Skeletal muscle tissue (tissue), 4 donors: ENCODE measurements around the gene HABP4. TPM values are rescaled to one million over a fixed set of nuclear protein-coding genes. Genes with fewer than 3 reads are reported as not detected.

Source experiments
- H3K27ac ChIP-seq: one replicate; pipeline ENCODE4 v1.7.0; 2013; ENCODE audit warnings: mild to moderate bottlenecking, low read depth, low read length, inconsistent platforms
- H3K27me3 ChIP-seq, 3 donors: one replicate each; pipeline ENCODE4 v1.7.0; 2013; ENCODE audit warnings: low read length in 3 of 3; ENCODE audit not compliant: control insufficient read depth in 3 of 3, insufficient read depth in 3 of 3
- H3K36me3 ChIP-seq, 3 donors: one replicate each; pipeline ENCODE4 v1.7.0; 2013; ENCODE audit warnings: low read length in 3 of 3; ENCODE audit not compliant: control insufficient read depth in 3 of 3, insufficient read depth in 3 of 3
- H3K4me1 ChIP-seq, 3 donors: one replicate each; pipeline ENCODE4 v1.7.0; 2013; ENCODE audit warnings: low read length in 3 of 3, mild to moderate bottlenecking in 3 of 3; ENCODE audit not compliant: control insufficient read depth in 3 of 3, insufficient read depth in 3 of 3
- H3K4me3 ChIP-seq, 3 donors: one replicate each; pipeline ENCODE4 v1.7.0; 2013; ENCODE audit warnings: low read length in 3 of 3
- H3K9ac ChIP-seq, 3 donors: one replicate each; pipeline ENCODE4 v1.7.0; 2013; ENCODE audit warnings: low read length in 3 of 3, mild to moderate bottlenecking in 3 of 3, moderate library complexity in 2 of 3, low read depth in 1 of 3
- H3K9me3 ChIP-seq, 3 donors: one replicate each; pipeline ENCODE4 v1.7.0; 2013; ENCODE audit warnings: low read length in 3 of 3; ENCODE audit not compliant: control insufficient read depth in 3 of 3
- total RNA-seq: library from RNA; depleted of rRNA; stranded (reverse); fragments of >200 nt; gene quantifications from one replicate; pipeline ENCODE4 v1.2.3, GENCODE V29; 2014
- donor health status: Osteomylitis.

The HABP4 gene
- total RNA-seq, 1 donor from 2014 or later: 8.4 TPM

DNA sequence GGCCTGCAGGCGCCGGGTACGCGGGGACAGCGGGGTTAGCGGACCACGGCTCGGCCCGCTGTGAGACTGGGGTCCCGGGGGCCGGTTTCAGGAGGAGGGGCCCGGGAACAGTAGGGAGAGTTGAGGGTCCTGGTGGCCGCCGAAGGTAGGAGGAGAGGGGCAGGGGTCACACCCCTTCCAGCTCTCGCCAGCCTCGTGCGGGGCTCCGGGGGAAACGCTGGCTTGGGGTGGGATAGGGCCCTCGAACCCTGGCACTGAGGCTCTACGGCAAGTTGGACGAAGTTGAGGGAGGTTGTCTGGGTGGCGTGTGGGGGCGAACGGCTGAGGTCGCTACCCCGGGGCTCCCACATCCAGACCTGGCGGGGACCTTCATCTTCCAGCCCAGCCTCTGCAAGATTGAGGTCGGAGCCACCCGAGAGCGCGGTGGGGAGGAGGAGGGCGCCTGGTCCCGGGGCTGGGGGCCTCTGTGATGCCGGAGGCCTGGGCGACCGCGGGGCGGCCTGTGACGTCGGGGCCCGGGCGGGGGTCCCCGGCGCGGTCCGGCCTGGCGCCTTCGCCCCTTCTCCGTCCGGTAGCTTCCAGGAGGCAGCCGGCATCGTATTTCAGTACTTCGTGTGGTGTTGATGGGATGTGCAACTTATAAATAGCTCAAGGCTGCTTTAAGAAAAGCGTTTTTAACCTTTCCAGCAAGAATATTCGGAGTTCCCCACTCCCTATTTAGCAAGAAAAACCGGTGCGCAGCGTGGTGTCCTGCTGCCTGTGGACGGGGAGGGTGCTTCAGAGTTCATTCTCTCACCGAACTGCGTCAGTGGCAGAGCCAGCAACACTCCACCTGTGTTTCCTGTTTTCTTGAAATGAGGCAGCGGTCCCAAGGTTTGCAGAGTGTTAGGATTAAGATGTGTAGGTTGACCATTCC lies 902 bp downstream of the HABP4 start:
- Histone ChIP-seq H3K36me3 (no peaks in the 10 kb centered on the region), H3K4me3 (peak overlapping the region; percentile 74 to 87 (median 85)), H3K27ac (no peak overlapping the region), H3K4me1 (peaks cover 8 to 12% (median 10%) of the 10 kb centered on the region in 3 donors), H3K27me3 (no peaks in the 10 kb centered on the region), H3K9me3 (no peaks in the 10 kb centered on the region), H3K9ac (peak overlapping the region; percentile 71 to 81 (median 80))

DNA sequence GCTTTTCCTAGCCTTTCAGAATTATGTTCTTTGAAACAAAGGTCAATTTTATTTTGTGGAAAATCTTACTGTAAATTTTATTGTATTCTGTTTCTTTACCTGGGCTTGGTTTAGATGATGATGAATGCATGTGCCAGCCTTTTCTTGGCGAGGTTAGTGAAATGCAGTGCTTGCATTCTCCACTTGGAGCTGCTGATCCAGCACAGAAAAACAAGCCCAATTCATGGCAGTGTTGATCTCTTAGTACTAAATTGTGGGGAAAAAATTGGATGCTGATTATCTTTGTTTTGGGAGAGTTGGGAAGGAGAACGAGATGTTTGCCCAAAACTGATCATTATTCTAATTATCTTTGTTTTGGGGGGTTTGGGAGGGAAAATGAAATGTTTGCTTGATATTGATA lies 3.7 kb downstream of the HABP4 start:
- Histone ChIP-seq H3K9me3 (no peaks in the 10 kb centered on the region), H3K9ac (no peak overlapping the region), H3K27ac (no peak overlapping the region), H3K36me3 (peaks cover 0 to 2% (median 0%) of the 10 kb centered on the region in 3 donors), H3K4me1 (peaks cover 8 to 12% (median 10%) of the 10 kb centered on the region in 3 donors), H3K27me3 (no peaks in the 10 kb centered on the region), H3K4me3 (no peak overlapping the region)

DNA sequence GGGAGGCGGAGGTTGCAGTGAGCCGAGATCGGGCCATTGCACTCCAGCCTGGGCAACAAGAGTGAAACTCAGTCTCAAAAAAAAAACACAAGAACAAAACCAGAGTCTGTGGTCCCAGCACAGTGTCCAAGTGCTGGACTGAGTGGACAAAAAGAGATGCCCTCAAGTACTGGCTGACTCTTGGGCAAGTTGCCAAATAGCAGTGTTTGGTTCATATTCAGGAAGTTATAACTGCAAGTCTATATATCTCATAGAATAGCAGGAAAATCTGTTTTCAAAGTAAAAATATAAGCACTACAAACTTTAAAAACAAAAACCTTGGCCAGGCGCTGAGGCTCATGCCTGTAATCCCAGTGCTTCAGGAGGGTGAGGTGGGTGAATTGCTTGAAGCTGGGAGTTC lies 7.3 kb downstream of the HABP4 start:
- no peaks in the 10 kb centered on the region for H3K9me3 ChIP-seq
- H3K4me1 ChIP-seq: no peaks in the 10 kb centered on the region
- no peak overlapping the region for H3K9ac ChIP-seq
- no peaks in the 10 kb centered on the region for H3K27me3 ChIP-seq
- no peak overlapping the region for H3K4me3 ChIP-seq
- H3K27ac ChIP-seq: no peak overlapping the region
- peaks cover 0 to 11% (median 6%) of the 10 kb centered on the region in 3 donors for H3K36me3 ChIP-seq

DNA sequence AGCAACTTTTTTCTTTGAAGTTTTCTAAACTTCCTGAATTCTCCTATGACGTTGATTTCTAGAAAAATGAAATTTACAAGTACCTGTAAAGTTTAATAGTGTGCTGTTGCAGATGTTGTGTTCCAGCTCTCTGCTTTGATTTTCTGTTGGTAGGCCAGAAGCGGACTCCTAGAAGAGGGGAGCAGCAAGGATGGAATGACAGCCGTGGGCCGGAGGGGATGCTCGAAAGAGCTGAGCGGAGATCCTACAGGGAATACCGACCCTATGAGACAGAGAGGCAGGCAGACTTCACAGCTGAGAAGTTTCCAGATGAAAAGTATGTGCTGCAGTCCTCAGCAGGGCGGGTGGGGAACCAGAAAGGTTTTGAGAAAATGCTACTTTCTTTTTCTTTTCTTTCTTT lies 8.3 kb downstream of the HABP4 start:
- Histone ChIP-seq H3K27ac (no peak overlapping the region), H3K4me1 (no peaks in the 10 kb centered on the region), H3K36me3 (peaks cover 0 to 11% (median 6%) of the 10 kb centered on the region in 3 donors), H3K9me3 (no peaks in the 10 kb centered on the region), H3K9ac (no peak overlapping the region), H3K4me3 (no peak overlapping the region), H3K27me3 (no peaks in the 10 kb centered on the region)

DNA sequence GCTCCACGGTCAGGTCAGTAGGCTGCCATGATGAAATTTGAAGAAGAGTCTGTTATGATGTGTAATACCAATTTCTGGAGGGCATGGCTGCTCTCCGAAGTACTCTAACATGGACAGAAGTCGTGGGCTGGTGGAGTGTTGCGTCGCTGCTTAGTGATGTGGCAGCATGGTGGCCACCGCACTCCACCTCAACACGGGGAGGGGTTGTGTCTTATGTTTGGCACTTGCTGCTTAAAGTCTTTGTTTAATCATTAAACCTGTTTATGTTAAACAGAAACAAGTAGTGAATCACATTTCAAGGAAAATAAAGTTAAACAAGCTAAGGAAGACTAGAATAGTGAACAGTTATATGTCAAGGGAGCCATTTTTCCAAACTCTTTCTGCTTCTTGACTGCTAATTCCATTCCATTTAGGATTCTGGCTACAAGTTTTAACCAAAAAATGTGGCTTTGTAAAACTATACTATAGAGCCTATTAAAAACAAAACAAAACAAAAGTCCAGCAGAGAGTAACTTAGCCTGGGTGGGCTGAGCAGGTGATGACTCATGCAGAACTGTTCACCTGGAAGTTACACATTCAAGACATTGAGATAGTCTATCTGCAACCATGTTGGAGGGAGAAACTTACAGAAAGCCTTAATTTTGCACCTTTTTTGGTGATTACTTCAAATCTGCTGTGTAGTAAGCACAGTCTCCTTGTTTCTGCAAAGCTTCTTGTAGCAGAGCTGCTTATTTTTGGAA lies 9.5 kb downstream of the HABP4 start:
- Histone ChIP-seq H3K27me3 (no peaks in the 10 kb centered on the region), H3K9ac (no peak overlapping the region), H3K36me3 (peaks cover 0 to 11% (median 8%) of the 10 kb centered on the region in 3 donors), H3K4me1 (peaks cover 0 to 5% (median 2%) of the 10 kb centered on the region in 3 donors), H3K4me3 (no peak overlapping the region), H3K9me3 (no peaks in the 10 kb centered on the region), H3K27ac (no peak overlapping the region)

DNA sequence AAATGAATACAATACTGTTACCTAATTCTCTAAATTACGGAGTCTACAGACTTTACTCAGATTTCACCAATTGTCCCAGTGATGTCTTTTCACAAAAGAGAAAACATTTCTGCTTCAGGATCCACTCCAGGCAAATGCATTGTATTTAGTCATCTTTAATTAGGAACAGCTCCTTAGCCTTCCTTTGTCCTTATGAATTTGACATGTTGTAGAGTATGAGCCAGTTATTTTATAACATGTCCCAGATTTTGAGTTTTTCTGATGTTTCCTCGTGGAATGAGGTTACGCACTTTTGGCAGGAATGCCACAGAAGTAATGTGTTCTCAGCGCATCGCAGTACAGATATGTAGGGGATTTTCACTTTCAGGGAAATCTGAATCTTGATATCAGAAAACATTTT lies 10.5 kb downstream of the HABP4 start:
- Histone ChIP-seq H3K4me1 (peaks cover 0 to 5% (median 4%) of the 10 kb centered on the region in 3 donors), H3K9ac (no peak overlapping the region), H3K27ac (no peak overlapping the region), H3K9me3 (no peaks in the 10 kb centered on the region), H3K27me3 (no peaks in the 10 kb centered on the region), H3K36me3 (peaks cover 0 to 11% (median 8%) of the 10 kb centered on the region in 3 donors), H3K4me3 (no peak overlapping the region)

DNA sequence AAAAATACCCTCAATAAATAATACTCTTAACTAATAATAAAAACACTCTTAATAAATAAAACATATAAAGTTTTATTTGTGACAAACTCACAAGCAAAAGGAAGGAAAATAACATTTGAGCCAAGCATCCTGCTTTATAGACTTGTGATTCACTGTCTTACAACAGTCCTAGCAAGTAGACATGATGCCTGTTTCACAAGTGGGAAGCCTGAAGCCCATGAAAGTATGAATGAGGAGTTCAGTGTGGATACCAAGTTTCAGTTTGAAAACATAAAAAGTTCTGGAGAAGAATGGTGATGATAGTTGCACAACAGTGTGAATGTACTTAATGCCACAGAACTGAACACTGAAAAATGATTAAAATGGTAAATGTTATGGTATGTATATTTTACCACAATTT lies 10.9 kb downstream of the HABP4 start:
- no peak overlapping the region for H3K27ac ChIP-seq

GRCh38 chr9:96461336-96461735 lies 11.4 kb downstream of the HABP4 start:
- Histone ChIP-seq H3K36me3 (peaks cover 4 to 18% (median 13%) of the 10 kb centered on the region in 3 donors), H3K4me1 (peaks cover 0 to 5% (median 4%) of the 10 kb centered on the region in 3 donors), H3K9me3 (no peaks in the 10 kb centered on the region), H3K27ac (no peak overlapping the region), H3K27me3 (no peaks in the 10 kb centered on the region), H3K9ac (no peak overlapping the region), H3K4me3 (no peak overlapping the region)

More for the DNA sequence above, 10.9 kb downstream of the HABP4 start:
- Histone ChIP-seq H3K36me3 (peaks cover 4 to 15% (median 11%) of the 10 kb centered on the region in 3 donors), H3K4me3 (no peak overlapping the region), H3K27me3 (no peaks in the 10 kb centered on the region), H3K4me1 (peaks cover 0 to 5% (median 4%) of the 10 kb centered on the region in 3 donors), H3K9ac (no peak overlapping the region), H3K9me3 (no peaks in the 10 kb centered on the region)

GRCh38 chr9:96462541-96462940 lies 12.6 kb downstream of the HABP4 start:
- Histone ChIP-seq H3K36me3 (peaks cover 8 to 22% (median 17%) of the 10 kb centered on the region in 3 donors), H3K27me3 (no peaks in the 10 kb centered on the region), H3K9me3 (no peaks in the 10 kb centered on the region), H3K4me1 (peaks cover 0 to 5% (median 4%) of the 10 kb centered on the region in 3 donors), H3K27ac (no peak overlapping the region), H3K4me3 (no peak overlapping the region), H3K9ac (no peak overlapping the region)
